ENCODE measurements around the gene GIGYF2.

Gene GIGYF2

DNA sequence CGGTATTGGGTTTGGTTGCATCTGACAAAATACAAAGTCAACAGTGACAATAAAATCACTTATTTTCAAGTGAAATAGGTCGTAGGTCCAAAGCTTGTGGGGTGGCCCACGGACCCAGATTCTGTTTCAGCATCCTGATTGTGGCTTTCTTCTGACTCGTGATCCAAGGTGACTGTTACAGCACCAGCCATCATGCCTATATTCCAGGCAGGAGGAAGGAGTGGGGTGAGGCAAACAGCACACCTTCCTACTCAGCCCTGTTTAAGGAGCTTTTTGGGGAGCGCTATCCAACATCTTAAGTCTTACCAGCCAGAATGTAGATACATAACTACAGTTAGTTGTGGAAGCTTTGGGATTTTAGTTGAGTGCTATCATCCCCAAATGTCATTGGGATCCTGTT, 164.2 kb downstream of the GIGYF2 start:
- no peak for DNase-seq (ENCODE audit: low read depth)

DNA sequence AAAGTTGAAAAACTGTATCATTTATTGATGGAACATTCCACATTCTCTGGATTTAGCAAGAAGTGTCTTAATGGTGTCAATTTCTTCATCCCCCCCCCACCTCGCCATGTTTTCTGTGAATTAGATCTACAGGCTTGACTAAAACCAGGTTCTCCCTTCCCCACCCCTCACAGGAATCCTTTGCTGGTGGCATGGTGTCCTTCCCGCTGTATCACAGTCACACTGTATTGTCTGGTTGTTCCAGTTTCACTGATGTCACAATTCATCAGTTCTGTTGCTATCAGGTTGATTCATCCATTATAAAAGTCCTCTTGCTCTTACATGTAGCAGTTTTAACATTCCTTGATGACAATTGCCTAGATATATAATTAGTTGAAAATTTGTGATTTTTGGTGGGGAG, 166.9 kb downstream of the GIGYF2 start:
- DNase-seq (ENCODE audit: low read depth) = no peak

DNA sequence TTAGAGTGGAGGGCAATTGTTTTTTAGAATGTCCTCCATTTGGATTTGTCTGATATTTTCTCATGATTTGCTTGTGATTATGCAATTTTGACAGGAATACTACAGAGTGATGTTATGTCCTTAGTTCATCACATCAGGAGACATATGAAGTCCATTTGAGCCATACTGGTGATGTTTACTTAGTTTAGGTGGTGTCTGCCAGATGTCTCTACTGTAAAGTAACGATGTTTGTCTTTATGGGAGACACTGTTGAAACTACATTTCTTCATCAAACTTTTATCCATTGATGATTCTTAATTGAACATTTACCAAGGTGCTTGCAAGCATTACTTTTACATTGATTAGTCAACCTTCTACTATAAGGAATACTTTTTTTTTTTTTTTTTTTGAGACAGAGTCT, 168.0 kb downstream of the GIGYF2 start:
- DNase-seq (ENCODE audit: low read depth) = no peak

DNA sequence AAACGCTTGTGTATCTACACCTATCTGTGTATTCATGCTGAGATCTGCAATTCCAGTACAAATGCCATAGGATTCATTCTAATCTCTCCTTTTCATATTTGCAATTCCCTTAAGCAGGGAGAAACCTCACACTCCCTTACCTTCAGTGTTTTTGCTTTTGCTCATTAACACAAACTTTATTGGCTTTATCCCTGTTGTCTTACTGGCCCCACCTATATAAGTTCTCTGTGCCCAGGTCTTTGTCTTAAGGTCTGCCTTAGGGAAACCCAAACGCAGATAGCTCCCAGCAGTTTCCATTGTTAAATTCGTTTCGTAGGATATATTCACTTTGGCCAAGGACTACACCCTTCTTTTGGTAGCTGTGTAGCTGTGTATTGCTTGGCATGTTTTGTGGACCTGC, 169.0 kb downstream of the GIGYF2 start:
- DNase-seq (ENCODE audit: low read depth) = no peak

DNA sequence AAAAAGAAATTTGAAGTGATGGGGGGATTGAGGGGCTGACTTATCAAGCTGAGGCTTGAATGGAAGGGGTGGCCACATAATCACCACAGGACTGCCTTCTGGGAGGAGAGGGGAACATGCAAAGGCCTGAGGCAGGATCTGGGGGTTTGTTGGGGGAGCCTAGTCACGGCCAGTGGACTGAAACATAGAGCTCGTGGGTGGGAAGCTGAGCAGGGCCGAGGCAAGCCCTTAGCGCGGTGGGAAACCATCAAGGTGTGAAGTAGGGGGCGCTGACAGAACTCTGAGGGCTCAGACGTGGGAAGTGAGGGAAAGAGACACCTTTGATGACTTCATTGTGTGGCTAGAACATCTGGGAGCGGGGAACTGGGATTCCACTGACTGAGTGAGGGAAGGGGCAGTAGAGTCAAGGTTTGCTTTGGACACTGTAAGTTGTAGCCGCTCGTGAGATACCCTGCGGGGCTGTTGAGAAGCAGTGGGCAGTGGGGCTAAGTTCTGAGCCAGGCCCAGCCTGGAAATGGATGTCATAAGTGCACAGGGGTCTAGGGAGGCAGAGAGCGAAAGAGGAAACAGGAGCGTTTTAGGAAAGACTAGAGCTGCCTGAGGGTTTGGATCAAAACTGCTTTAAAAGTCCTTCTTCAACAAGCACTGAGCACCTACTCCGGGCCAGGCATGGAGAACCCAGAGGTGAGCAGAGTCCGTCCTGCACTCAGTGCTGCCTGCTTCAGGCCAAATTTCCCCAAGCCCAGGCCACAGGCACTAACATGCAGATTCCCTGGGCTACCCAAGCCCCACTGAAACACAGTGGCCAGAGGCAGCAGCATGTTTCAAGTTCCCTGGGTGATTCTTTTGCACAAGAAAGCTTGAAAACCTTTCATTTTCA, 172.2 kb downstream of the GIGYF2 start:
- DNase-seq (ENCODE audit: low read depth) = no peak

DNA sequence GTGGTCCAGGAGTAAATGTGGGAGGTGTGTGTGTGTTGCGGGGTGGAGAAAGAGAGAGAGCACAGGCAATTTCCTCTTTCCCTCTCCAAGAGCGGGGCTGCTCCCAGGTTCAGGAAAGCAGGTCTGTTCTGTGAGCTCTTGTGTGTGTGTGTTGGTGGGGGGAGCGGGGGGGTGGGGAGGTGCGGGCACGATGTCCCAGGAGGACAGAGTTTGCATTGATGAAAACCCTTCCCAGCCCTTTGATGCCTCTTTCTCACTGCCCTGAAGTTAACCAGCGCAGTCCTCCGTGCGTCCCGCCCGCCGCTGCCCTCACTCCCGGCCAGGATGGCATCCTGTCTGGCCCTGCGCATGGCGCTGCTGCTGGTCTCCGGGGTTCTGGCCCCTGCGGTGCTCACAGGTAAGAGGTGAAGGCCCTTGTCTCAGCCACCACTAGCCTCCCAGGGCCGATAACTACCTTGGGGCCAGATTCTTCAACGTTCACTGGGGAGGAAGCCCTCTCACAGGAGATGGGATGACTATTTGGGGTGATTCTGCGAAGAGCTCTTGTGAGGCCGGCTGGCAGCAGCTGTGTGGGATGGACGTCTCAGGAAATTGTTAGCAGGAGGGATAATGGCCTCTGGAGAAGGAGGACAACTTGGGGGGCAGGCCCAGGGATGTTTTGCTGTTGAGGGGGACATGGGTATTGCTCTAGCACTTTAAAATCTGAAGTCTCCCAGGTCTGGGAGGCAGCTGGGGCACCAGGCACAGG, 173.1 kb downstream of the GIGYF2 start, which contains the start of gene SNORC:
Gene SNORC (plus strand): TSS at position 247 of the 748 bp plus-strand sequence. CDS start 78 bp downstream, at position 325.
- DNase-seq (ENCODE audit: low read depth) = no peak

DNA sequence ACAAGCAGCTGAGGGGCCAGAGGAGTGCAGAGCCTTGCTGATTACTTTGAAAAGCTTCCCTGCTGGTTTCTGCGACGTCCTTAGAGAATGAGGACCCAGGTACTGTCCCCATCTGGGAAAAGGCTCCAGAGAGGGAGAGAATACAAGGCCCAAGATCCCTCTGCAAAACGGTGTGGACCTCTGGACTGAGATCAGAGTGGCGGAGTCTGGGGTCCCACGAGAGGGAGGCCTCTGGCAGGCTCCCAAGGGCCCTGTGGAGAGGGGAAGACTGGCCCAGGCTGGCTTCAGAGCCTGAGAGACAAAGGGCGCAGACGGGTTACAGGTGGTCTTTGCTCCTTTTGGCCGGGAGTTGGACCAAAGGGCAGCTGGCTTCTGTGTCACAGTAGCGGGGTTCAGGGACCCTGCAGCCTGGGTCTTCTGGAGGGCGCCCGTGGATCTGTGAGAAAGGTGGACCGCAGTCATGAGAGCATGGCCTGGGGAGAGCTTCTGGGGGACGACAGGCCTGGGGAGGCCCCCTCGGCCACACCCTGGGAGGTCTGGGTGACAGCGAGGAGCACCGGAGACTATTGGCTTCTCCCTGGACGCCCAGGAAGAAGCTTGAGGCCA, 173.7 kb downstream of the GIGYF2 start:
- no peak for DNase-seq (ENCODE audit: low read depth)

DNA sequence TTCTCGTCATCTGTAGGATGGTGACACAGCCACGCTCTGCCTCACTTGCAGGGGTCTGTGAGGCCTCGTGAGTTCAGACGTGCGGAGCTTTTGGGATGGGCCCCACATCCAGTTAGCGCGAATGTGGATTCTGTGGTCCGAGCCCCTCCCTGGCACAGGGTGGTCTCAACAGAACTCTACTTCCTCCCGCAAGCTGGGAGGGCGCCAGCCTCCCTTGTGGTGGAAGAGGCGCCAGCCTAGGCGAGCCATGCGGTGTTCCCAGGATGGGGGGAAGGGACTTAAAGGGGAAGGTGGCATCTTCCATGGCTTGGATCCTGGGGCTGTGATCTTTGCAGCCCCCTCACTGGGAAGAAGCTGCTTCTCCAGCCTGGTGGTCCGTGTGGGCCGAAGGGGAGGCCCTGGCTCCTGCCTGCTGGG, 174.3 kb downstream of the GIGYF2 start:
- no peak for DNase-seq (ENCODE audit: low read depth)

DNA sequence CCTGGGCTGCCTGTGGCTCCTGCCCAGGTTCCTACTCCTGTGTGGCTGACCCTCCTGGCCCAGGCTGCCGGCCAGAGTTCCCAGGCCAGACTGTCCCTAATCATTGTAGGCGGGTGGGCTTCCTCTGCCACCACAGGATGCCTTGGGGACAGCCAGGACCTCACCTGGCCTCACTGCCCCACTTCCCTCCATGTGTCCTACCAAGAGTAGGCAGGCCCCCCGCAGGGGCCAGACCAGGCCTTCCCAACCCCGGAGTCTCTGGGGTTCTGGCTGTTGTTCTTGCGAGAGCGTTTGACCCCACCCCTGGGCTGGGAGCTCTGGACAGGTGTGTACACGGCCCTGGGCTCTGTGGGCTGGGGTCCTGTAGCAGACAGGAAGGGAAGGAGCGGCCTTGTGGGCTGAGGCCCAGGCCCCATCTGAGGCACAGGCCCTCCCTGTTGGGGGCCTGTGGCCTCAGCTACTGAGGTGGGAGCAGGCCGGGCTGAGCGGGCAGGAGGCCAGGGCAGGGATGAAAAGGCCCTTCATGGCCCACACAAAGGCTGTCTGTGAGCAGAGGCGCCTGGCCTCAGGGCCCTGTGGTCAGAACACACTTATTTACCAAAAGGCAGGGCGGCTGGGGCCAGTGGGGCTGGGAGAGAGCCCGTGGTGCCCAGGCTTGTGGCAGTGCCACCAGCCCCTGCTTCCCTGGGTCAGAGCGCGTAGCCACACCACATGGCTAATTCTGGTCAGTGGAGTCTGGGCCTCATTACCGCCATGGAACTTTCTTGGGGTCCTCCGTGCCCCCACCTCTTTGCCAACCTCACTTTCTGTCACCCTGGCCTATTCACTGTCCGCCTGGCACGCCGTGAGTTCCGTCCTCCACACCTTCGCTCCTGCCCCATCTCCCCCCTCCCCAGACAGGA, 175.0 kb downstream of the GIGYF2 start:
- no peak for DNase-seq (ENCODE audit: low read depth)

DNA sequence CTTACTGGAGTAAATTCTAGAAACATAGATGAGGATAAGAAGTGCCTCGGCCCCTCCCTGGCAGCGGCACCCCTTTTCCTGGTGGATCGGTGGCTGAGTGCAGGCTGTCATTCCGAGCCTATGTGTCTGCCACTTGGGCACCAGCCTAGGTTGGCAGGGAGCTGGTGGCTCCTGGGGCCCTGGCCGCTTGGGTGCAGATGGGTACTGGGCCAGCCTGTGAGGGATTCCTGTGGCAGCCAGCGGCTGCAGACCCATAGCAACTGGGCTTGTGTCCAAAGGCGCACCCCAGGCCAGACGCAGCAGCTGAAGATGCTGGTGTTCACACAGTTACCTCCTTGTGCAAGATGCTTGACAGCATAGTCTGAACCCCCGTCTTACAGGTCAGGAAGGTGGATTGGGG, 175.7 kb downstream of the GIGYF2 start:
- no peak for DNase-seq (ENCODE audit: low read depth)

DNA sequence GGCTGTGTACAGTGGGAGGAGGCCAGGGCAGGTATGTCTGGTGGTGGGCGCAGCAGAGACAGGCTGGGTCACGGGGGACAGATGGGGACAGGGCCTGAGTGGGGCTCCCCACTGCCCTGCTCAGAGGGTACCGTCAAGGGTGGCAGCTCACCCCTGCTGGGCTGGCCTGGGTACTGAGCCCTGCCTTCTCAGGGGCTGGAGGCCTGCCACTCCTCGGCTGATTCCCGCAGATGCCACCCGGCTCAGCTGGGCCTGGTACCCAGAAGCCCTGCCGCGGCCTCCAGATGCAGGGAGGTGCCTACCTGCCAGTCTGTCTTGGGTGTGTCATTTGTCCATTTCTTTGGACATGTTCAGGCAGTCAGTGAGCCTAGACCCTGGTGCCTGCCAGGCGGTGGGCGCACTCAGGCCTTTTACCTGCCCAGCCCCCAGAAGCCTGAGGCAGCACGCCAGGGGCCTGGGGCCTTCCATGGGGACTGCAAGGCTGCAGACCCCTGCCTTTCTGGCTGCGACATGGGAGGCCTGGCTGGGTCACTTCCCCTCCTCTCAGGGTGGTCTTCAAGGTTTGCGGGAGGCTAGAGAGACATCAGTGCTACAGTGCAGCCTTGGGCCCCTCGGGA, 176.3 kb downstream of the GIGYF2 start:
- DNase-seq (ENCODE audit: low read depth) = no peak

DNA sequence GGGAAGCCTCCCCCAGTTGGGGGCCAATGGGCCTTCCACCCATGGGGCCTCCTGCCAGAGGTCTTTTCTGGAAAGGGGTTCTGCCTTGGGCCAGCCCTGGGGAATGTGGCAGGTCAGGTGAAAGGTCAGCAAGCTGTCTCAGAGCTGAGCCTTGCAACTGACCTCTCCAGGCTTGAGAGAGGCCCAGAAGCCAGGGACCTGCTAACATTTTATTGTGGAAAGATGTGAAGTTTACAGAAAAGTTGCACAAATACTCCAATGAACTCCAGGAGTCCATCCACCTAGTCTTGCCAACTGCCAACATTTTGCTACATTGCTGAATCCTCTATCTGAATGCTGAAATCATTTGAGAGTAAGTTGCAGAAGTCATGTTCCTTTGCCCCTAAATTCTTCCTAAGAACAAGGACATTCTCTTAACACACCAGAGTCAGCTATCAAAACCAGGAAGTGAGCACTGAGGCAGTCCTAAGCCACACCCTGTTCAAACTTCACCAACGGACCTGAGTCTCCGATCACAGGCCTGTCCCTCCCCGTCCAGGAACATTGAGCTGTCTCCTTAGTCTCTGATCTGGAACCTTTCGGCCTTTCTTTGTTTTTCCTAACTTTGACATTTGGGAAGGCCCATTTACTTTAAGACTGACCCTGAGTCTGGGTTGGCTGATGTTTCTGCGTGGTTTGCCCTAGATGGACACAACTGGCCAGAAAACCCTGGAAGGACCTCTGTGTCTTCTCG, 176.9 kb downstream of the GIGYF2 start:
- no peak for DNase-seq (ENCODE audit: low read depth)

DNA sequence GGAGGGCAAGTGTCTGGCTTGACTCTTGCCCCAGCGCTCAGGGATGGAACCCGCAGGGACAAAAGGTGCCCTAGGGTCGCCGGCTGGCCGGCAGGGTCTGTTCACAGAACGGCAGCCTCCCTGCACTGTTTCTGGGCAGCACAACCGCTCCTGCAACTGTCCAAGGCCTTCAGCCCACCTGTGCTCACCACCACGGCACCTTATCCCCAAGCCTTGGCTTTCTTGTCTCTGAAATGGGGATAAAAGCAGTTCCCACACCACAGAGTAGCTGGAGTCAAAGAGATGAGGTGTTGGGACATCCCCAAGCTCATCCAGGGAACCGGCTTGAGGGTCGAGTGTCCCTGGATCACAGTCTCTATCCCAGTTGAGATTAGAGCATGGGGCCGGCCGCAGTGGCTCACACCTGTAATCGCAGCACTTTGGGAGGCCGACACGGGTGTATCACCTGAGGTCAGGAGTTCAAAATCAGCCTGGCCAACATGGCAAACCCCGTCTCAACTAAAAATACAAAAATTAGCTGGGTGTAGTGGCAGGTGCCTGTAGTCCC, 177.6 kb downstream of the GIGYF2 start:
- DNase-seq (ENCODE audit: low read depth) = no peak

DNA sequence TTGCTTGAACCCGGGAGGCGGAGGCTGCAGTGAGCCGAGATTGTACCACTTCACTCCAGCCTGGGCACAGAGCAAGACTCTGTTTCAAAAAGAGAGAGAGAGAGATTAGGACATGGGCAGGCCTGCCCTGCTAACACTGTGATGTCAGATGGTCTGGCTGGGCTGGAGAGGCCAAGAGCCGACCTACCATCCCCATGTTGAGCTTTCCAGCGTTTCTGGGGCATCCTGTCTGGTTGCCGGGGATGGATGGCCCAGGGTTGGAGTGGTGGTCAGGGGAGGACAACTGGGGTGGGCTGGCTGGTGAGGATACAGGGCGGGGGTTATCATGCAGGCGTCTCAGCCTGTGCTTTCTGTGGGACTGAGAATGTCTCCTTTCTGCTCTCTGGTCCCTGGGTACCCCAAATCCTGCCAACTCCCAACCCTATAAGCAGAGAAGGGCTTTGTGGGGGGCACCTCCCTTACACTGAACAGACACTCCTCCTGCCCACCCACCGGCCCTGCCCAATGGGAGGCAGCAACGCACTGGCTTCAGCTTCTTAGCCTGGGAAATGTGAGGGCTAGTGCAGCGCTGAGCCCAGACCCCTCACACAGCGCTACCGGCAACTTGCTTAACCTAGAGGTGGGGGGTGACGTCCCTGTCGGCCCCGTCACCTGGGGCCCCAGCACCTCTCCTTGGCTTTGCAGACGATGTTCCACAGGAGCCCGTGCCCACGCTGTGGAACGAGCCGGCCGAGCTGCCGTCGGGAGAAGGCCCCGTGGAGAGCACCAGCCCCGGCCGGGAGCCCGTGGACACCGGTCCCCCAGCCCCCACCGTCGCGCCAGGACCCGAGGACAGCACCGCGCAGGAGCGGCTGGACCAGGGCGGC, 178.4 kb downstream of the GIGYF2 start:
- DNase-seq (ENCODE audit: low read depth) = no peak

DNA sequence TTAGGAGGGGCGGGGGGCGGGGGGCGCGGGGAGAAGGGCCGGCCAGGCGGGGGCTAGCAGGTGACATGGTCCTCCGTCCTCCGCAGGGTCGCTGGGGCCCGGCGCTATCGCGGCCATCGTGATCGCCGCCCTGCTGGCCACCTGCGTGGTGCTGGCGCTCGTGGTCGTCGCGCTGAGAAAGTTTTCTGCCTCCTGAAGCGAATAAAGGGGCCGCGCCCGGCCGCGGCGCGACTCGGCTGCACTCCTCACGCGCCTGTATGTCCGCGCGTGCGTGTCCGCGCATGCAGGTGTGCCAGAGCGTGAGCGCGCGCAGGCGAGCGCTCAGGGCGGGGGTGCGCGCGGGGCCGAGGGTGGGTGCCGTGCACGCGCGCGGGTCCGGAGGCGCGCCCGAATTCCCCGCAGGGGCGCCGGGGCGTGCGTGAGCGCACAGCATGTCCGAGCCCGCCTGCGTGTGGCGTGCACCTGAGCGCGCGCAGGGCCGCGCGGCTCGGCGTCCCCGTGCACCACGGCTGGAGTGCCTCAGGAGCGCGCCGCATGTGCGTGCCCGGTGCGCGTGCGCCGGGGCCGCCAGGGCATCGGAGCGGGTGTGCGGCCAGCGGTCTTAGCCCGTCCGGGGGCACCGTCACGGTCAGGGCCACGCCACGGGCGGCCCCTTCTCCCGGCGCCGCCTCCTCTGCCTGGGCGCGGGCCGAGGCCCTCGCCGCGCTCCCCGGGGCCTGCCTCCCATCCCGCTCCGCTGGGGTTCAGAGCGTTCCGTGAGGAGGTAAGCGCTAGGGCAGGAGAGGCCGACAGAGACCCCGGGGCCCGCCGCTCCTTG, 179.2 kb downstream of the GIGYF2 start:
- DNase-seq (ENCODE audit: low read depth) = no peak

DNA sequence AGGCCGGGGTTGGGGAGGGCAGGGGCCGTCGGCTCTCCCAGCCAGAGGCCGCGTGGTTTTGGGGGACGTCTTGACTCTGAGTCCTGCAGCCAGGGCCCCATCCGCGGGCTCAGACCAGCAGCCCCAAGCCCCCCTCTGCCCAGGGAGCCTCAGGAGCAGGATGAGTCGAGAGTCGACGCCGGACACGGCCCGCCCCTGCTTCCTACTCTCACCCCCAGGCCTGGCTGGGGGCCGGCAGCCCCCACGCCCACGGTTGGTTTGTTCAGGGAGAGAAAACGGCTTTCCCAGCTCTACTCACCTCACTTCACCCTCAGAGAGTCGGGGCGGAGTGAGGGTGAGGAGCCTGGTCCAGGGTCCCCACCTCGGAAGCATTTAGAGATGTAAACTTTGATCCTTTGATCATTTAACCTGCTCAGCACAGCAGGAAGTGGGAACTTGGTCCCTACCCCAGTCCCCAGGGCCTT, 179.9 kb downstream of the GIGYF2 start:
- no peak for DNase-seq (ENCODE audit: low read depth)

DNA sequence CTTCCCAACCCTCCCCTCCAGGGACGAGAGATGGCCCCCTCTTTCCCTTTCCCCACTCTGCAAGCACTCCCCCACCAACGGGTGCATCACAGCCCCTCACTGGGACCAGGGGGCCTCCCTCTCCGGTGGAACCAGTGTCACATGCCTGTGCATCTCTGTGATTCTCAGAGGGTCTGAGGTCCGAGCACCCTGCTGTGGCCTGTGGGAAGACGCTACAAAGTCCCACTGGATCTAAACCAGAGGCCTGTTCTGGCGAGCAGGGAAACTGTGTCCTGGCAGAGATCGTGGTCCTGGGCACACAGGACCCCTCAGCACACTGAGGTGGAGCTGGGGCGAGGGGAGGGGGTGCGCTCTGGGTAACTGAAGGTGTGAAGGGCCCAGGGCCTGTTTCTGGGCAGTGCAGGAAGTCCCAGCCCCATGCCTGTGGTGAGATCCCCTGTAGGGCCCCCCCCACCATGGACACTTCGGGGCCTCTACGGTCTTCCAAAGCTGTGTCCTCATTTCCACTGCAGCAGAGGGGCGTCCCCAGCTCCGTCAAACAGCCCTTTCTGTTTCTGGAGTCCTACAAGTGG, 180.9 kb downstream of the GIGYF2 start:
- no peak for DNase-seq (ENCODE audit: low read depth)
